Right lobe of liver (tissue), 4 donors: ENCODE data around the gene HOATZ.

Source experiments
- CTCF ChIP-seq, 4 donors: fragments of 200-600 bp in 3 of 4; fragments of 450-650 bp in 1 of 4; IDR thresholded peaks; one replicate each; pipeline versions ENCODE4 v1.5.1 to v1.8.0; 2016 to 2022; ENCODE audit warnings: antibody characterized with exemption in 4 of 4, mild to moderate bottlenecking in 2 of 4
- POLR2A ChIP-seq: fragments of 450-650 bp; IDR thresholded peaks from one replicate; pipeline ENCODE4 v1.6.1; 2017; ENCODE audit warnings: antibody characterized with exemption, mild to moderate bottlenecking
- donor health status: DM: no; HTN: no; CAD: no.
- donor health status: DM: no; HTN: no; CAD: no.
- donor health status: DM: no; HTN: yes; CAD: no.

GRCh38 chr11:111569476-111569875, 54.9 kb downstream of the HOATZ start:
- no peak for TF ChIP-seq CTCF (IDR thresholded peaks at IDR 0.05)
- TF ChIP-seq POLR2A = no peak
